Measurements from ENCODE around the gene CEBPZ.
"Not testable (repeated sequence)": the region's sequence is repeated elsewhere in the genome, so short reads cannot be mapped to it uniquely, and the experiment has no call there.

CEBPZ gene

DNA sequence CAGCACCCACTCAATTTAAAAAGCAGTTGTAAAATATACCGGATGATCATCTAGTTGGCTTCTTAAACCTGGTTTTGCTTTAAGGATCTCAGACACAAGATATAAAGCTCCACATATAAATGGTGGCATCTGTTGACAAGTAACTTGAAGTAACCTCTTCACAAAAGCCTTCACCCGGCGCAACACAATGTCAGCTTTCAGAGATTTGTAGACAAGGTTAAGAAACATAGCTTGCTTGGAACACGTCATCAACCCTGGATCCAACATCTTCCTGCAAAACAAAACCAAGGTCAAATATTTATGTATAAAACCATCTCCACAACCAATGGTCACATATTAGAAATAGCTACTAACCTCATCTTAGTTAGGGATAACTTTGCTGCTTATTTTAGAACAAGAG, 8.3 kb downstream of the CEBPZ start:
- no peak for DNase-seq (ENCODE audit: low spot score)

DNA sequence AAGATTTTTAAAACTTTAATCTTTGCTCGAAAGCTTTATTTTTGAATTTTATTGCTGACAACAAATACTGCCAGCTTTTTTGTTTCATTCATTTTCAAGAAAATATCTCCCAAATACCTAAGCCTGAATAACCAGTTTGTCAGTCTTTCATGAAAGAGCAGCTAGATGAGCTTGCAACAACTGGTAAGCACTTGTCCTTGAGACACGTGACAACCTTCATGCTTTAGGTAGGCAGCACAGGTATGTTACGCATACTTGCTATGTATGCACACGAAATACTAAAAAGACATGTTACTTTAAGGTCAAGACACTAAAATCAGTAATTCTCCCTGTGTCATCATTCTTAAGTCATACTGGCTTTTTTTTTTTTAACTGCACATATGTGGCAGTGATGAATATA, 12.3 kb downstream of the CEBPZ start:
- no peak for DNase-seq (ENCODE audit: low spot score)

DNA sequence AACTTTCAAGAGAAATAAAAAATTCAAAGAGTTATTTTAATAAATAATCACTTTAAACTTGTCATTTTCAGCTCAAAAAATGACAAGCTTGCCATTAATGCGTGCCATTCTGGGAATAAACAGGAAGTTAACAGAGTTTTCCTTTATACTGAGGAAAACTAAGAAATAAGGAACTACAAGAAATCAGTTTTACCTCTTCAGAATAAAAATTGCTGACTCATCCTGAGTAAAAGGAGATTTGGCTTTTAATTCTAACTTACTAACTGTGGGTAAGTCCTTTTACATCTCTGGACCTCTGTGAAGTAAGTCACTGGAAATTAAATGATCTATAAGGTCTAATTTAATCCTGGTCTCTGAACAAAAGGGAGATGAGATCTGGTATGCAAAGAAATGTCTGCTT, 16.1 kb downstream of the CEBPZ start:
- DNase-seq (ENCODE audit: low spot score), result no peak

GRCh38 chr2:37211939-37212338, 19.5 kb downstream of the CEBPZ start:
- no peak for DNase-seq (ENCODE audit: low spot score)

DNA sequence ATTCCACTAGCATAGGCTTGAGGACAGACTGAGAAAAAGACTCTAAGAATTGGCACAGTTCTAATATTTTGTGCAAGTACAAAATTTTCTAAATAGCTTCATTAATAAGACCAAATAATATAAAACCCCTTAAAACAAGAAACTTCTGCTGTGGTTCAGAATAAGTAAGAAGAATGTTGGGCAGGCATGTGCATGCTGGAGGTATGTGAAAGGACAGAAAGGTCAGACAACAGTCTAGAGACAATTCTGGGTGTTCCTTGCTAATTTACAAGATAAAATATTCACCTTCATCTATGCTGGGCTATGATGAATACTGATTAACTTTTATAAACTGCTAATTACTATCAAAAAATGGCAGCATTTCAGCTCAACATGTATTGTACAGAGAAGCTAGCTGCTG, 20.2 kb downstream of the CEBPZ start:
- no peak for DNase-seq (ENCODE audit: low spot score)

DNA sequence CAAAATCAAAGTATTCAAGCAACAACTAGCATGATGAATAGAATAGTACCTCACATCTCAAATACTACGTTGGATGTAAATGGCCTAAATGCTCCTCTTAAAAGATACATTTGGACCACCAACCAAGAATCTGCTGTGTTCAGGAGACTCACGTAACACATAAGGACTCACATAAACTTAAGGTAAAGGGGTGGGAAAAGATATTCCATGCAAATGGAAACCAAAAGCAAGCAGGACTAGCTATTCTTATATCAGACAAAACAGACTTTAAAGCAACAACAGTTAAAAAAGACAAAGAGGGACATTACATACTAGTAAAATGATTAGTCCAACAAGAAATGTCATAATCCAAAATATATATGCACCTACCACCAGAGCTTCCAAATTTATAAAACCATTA, 24.6 kb downstream of the CEBPZ start:
- not testable (repeated sequence) for DNase-seq (ENCODE audit: low spot score)

DNA sequence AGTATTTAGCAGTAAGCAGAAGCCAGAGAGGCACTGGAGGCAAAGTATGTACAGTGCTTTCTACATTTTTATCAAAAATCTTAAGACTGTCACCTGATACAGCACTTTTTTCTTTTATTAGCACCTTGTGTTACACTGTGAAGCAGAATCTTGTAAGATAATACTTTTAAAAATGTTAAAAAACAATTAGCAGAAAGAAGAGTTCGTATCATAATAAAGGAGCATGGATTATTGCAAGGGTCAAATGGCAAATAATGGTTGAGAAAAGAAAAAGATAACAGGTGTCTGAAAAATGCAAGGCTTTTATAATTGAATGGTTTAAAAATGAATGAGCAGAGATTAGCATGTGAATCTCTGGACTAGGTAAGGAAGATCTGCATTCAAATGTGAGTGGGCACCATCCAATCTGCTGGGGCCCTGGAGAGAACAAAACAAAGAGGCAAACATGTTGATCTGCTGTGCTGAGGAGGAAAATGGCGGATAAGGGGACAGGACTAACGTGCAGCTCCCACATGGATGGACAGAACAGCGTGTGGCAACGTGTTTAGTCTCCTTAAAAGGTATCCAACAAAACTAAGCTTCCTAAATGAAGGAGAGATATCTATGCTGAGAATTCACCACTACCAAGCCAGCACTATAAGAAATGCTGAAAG, 25.6 kb downstream of the CEBPZ start:
- DNase-seq (ENCODE audit: low spot score), result no peak

DNA sequence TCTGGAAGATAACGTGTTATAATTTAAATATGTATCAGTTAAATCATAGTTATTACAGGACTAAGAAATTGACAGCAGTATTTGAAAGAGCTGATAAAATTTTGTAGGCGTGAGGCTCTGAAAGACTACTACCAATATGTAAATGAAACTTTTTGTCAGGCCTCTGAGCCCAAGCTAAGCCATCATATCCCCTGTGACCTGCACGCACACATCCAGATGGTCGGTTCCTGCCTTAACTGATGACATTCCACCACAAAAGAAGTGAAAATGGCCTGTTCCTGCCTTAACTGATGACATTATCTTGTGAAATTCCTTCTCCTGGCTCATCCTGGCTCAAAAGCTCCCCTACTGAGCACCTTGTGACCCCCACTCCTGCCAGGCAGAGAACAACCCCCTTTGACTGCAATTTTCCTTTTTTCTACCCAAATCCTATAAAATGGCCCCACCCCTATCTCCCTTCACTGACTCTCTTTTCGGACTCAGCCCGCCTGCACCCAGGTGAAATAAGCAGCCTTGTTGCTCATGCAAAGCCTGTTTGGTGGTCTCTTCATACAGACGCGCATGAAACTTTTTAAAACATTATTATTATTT, 26.2 kb downstream of the CEBPZ start:
- not testable (repeated sequence) for DNase-seq (ENCODE audit: low spot score)

DNA sequence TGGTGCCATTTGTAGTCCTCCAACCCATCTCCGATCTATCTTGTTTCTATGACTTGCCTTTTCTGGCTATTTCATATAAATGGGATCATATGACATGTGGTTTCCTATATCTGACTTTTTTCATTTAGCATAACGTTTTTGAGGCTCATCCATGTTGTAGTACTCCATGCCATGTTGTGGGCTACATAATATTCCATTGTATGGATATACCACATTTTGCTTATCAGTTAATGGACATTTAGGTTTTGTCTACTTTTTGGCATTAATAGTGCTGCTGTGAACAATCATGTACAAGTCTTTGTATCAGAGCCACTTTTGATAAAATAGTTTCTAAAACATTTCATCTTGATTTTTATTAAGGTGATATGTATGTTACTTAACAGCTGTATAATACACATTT, 27.7 kb downstream of the CEBPZ start:
- DNase-seq (ENCODE audit: low spot score), result no peak

DNA sequence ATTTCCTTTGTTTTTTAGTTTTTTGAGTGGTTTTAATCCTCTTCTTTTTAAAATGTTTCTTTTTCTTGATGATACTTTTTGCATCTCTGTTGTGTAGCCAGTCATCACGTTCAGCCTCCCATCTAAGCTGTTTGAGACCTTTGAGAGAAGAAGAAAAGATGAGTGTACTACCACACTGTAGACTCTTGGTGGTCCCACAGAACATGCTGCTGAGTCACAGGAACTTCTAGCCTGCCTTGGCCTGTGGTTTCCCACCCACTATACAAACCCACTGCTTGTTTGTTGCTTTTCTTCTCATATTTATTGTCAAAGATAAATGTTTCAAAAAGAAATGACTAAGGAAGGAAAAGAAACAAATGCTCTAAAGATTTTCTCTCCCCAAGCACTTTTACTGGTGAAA, 29.6 kb downstream of the CEBPZ start:
- DNase-seq (ENCODE audit: low spot score), result no peak

DNA sequence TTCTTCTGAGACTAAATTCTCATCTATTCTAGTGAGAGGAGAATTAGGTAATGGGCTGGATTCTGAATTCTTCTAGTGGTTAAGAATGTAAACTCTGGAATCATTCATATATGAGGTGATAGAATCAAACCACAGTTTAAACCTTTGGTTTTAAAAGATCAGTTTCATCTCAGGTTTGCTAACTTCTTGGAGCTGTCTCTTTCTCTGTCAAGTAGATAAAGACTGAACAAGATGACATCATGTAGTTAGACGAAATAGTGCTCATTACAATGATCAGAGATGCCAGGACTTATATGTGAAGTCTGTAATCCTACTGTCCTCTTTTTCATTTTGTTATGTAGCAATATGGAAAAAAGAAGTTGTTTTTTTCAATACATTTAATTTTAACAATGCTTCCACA, 30.2 kb downstream of the CEBPZ start:
- no peak for DNase-seq (ENCODE audit: low spot score)

DNA sequence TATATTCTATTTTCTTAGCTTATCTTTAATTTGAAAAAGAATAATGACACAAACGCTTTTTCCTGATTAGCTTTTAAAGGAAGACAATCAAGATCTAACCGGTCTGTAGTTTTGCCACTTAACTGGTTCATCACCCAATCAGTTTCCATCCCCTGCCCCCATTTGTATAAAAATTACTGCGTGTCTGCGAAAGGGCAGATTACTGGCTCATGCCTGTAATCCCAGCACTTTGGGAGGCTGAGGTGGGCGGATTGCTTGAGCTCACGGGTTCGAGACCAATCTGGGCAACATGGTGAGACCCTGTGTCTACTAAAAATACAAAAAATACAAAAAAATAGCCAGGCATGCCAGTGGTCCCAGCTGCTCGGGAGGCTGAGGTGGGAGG, 32.7 kb downstream of the CEBPZ start:
- no peak for DNase-seq (ENCODE audit: low spot score)

DNA sequence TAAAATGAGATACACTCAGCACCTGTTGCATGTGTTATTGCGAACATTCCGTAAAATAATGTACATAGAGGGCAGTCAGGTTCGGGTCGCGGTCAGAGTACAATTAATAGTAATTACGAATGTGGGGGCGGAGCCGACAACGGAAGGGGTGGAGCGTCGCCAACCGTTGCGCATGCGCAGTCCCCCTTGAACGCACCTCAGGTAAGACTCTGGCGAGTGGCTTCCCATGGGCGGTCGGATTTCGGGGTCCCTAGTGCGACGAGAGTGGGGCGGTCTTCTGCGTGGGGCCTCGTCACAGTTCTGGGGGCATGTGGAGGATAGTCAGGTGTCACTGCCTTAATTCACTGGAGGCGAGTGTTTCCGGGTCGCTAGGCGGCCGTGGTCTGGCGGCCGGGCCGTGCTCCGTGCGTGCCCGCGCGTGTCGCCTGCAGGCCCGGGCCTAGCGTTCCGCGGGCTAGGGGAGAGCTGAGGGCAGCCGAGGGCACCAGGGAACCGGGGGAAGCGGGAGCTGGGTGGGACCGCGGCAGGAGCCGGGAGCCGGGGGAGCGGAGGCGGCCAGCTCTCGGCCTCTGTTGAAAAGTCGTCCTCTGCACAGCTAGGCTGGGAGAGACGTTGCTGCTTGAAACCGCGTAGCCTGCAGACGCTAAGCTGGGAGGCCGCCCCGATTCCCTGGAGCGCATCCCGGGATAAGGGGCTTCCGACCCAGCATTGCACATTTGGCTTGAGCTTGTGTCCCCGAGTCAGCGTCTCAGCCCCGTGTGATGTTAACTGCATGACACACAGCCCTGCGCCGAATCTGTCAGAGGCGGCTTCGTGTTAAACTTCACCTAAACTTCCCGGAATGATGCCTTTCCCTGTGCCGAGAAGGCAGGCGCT, 34.8 kb downstream of the CEBPZ start, which contains the start of gene CEBPZOS:
Gene CEBPZOS, plus strand, starts transcription at position 177 of the 876 bp plus-strand sequence. CDS start 3,209 bp downstream, outside the sequence.
- DNase-seq (ENCODE audit: low spot score), result peak; percentile 88

- not testable (repeated sequence) for DNase-seq (ENCODE audit: low spot score)
These were observed 35.5 kb downstream of the CEBPZ start for GRCh38 chr2:37195862-37196319.

DNA sequence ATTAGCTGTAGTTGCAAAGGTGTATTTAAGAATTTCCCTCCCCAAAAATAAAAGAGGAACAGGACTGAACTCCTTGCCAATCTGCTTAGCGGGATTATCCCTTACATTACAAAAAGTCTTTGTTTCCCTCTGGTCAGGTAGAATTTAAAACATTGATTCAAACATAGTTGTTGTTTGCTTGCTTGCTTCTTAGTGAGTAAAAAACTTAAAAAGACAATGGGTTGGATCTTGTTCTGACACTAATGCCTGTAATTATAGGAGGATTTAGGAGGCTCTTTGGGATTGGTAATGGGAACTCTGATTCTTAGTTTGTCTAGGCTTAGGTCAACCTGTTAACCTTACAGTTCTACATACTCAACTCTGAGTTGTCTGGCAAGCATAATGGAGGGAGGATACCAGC, 38.8 kb downstream of the CEBPZ start:
- no peak for DNase-seq (ENCODE audit: low spot score)

DNA sequence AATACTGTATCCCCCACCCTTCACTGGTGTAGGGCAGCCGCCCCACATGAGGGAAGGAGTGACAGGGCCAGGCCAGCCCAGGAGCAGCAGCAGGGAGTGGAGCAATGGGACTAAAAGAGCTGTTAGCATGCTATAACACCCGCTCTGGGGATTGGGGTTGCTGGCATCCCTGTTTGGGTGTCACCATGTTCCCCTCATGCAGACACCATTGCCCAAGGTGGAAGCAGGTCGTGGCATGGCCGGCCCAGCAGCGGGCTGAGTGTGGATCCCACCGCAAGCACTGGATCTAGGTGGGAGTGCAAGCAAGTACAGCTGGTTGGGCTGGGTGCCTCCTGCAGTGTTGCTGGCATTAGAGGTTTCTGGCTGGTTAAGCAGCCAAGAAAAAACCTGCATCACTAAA, 39.6 kb downstream of the CEBPZ start:
- no peak for DNase-seq (ENCODE audit: low spot score)

DNA sequence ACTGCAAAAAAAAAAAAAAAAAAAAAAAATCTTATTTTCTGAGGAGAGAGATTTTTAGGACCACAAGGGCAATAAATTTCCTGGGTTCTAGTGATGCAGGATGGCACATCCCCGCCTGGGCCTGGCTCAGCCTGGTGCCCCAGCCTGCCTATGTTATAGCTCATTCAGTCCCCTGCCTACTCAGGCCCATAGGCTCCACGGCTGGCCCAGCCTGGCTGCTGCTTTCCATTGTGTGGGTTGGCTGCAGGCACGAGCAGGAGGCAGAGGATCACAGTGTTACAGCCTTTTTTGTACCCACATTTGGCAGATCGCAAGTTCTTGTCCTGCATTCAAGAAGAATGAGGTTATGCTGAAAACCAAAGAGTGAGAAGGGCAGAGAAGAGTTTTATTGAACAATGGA, 40.1 kb downstream of the CEBPZ start:
- no peak for DNase-seq (ENCODE audit: low spot score)

DNA sequence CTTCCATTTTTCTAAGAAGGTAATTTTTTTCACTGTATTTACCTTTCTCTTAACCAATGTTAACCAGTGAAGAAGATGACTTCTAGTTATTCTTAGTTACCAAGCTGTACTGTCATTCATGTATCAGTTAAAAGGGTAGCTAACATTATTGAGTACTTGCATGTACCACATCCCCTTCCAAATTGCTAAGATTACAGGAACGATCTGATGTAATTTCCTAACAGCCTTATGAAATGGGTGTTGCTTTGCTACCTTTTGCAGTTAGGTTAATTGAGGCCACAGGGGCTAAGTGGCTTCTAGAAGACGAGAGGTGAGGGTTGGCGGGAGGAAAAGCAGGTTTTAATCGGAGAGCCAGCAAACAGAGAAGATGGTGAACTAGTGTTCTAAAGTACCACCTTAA, 41.1 kb downstream of the CEBPZ start:
- no peak for DNase-seq (ENCODE audit: low spot score)

- no peak for DNase-seq (ENCODE audit: low spot score)
These were observed 41.8 kb downstream of the CEBPZ start for GRCh38 chr2:37189452-37190153.

DNA sequence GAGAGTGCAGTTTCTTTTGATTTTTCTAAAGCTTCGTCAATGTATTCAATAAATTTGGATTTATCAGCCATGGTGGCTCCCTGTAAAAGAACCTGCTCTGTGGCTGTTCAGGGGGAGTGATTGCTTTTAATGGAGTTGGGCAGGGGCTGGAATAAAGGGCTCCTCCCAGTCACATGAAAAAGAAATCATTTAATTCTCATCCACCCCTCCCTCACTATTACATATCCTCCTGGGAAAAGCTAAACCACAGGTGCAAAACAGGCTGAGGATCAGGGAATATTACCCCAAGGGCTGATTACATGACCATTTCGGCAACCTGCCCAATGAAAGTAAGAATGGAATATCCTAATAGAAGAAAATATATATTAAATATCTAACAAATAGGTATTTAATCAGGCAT, 42.8 kb downstream of the CEBPZ start, which contains the start of gene SULT6B1:
Gene SULT6B1, minus strand, starts transcription at position 101 of the 400 bp plus-strand sequence. Its CDS starts 30 bp downstream, at position 71.
- no peak for DNase-seq (ENCODE audit: low spot score)

DNA sequence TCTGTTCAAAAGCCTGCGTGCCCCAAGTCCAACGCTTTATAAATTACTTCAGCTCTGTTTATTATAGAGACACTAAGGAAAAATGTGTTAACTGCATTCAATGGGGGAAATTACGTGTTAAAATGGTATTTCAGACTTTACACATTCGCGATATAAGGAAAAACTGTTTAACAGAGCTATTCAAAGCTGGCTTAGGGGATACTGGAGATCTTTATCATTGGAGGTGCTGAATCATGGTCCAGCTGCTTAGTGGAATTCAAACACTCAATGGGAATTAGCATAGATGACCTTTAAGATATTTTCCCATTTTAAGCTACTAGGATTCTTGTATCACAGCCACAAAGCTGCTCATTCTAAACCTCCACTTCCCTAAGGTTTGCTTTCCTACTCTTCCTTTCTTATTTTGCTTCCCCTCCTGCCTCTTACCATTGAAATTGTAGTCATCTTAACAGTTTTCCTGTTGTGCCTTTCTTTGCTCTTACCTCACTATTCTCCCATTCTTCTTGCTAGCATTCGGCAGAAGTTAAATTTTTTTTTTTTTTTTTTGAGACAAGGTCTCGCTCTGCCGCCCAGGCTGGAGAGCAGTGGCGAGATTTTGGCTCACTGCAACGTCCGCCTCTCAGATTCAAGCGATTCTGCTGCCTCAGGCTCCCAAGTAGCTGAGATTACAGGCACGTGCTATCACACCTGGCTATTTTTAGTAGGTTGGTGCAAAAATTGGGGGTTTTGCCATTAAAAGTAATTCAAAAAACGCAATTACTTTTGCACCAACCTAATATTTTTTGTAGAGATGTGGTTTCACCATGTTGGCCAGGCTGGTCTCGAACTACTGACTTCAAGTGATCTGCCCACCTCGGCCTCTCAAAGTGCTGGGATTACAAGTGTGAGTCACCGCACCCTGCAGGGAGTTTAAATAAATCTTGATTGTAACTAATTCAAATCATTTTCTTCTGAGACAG, 49.4 kb downstream of the CEBPZ start:
- DNase-seq (ENCODE audit: low spot score), result no peak
